SU-DHL-6 (cell line): ENCODE results near the gene FBXL13.

Experiments
- H2AFZ ChIP-seq: fragments of 200-600 bp; sonication (generic); 2 replicates; pipeline ENCODE4 v1.6.1; 2014; ENCODE audit warnings: low read depth, mild to moderate bottlenecking, moderate library complexity, mixed read lengths, antibody characterized with exemption, low read length; ENCODE audit not compliant: severe bottlenecking
- H3F3A ChIP-seq: fragments of 200-600 bp; shearing (Covaris generic); 2 replicates; pipeline ENCODE4 v1.6.0; 2016; ENCODE audit warnings: antibody characterized with exemption, mild to moderate bottlenecking; ENCODE audit not compliant: insufficient read depth
- H3K27ac ChIP-seq: fragments of 200-600 bp; sonication (generic); 2 replicates; pipeline ENCODE4 v1.5.1; 2016; ENCODE audit warnings: low read depth, mild to moderate bottlenecking, low read length, moderate library complexity, mixed read lengths
- H3K27me3 ChIP-seq: fragments of 200-600 bp; sonication (generic), shearing (Covaris generic); 2 replicates; pipeline ENCODE4 v1.6.0; 2014; ENCODE audit warnings: mild to moderate bottlenecking, low read length
- H3K36me3 ChIP-seq: fragments of 200-600 bp; sonication (generic); 2 replicates; pipeline ENCODE4 v1.6.1; 2014; ENCODE audit warnings: mild to moderate bottlenecking, low read length, mixed read lengths
- H3K4me2 ChIP-seq: fragments of 300-600, 200-600 bp; shearing (Covaris generic), sonication (generic); 2 replicates; pipeline ENCODE4 v1.6.0; 2014; ENCODE audit warnings: low read length, low read depth, mild to moderate bottlenecking; ENCODE audit not compliant: poor library complexity, severe bottlenecking
- H3K4me3 ChIP-seq: fragments of 200-600 bp; sonication (generic); 2 replicates; pipeline ENCODE4 v1.5.1; 2014; ENCODE audit warnings: antibody characterized with exemption, low read length, mild to moderate bottlenecking, mixed read lengths; ENCODE audit not compliant: insufficient read depth, poor library complexity, severe bottlenecking
- H3K79me2 ChIP-seq: fragments of 200-600 bp; sonication (generic); 2 replicates; pipeline ENCODE4 v1.6.1; 2014; ENCODE audit warnings: mild to moderate bottlenecking, low read length, moderate library complexity; ENCODE audit not compliant: insufficient read depth
- H3K9ac ChIP-seq: fragments of 200-600 bp; sonication (generic); 2 replicates; pipeline ENCODE4 v1.7.0; 2014; ENCODE audit warnings: mild to moderate bottlenecking, low read length
- H3K9me2 ChIP-seq: fragments of 200-600 bp; sonication (generic); replicated peaks from 2 replicates; pipeline ENCODE4 v1.6.1; 2014; ENCODE audit warnings: low read length; ENCODE audit not compliant: insufficient read depth
- H3K9me3 ChIP-seq: fragments of 200-600 bp; sonication (generic); 2 replicates; pipeline ENCODE4 v1.6.1; 2014; ENCODE audit warnings: low read length, mixed read lengths; ENCODE audit not compliant: insufficient read depth
- H4K20me1 ChIP-seq: fragments of 200-600 bp; sonication (generic); 2 replicates; pipeline ENCODE4 v1.6.1; 2014; ENCODE audit warnings: low read depth, mild to moderate bottlenecking, antibody characterized with exemption, low read length, moderate library complexity, mixed read lengths
- CTCF ChIP-seq: fragments of 200-600 bp; sonication (generic); IDR thresholded peaks from one replicate; pipeline ENCODE4 v1.5.1; 2017; ENCODE audit warnings: antibody characterized with exemption, mild to moderate bottlenecking, low read length, moderate library complexity; ENCODE audit not compliant: insufficient read depth, poor library complexity, severe bottlenecking
- EZH2phosphoT487 ChIP-seq: fragments of 200-600 bp; sonication (generic), shearing (Covaris generic); conservative IDR thresholded peaks from 2 replicates; pipeline ENCODE4 v1.6.1; 2018; ENCODE audit warnings: mild to moderate bottlenecking, antibody characterized with exemption, low read length, moderate library complexity, mixed read lengths

The FBXL13 gene

GRCh38 chr7:102874966-102875365 lies 199.6 kb downstream of the FBXL13 start:
- H3K4me2 ChIP-seq, result no peak overlapping the region
- H3K9me2 ChIP-seq, result no peaks in the 10 kb centered on the region

GRCh38 chr7:102874166-102874829 lies 200.3 kb downstream of the FBXL13 start:
- no peak overlapping the region for H3K4me3 ChIP-seq
- H3K9me3 ChIP-seq, result no peaks in the 10 kb centered on the region
- no peak overlapping the region for H3K27ac ChIP-seq
- no peak overlapping the region for H2AFZ ChIP-seq
- H3K9ac ChIP-seq, result no peak overlapping the region
- TF ChIP-seq CTCF (no peak), EZH2phosphoT487 (no peak)
- H4K20me1 ChIP-seq, result no peaks in the 10 kb centered on the region
- no peaks in the 10 kb centered on the region for H3K79me2 ChIP-seq
- no peaks in the 10 kb centered on the region for H3K9me2 ChIP-seq
- no peak overlapping the region for H3K4me2 ChIP-seq
- no peaks in the 10 kb centered on the region for H3K27me3 ChIP-seq
- no peaks in the 10 kb centered on the region for H3K36me3 ChIP-seq
- no peaks in the 10 kb centered on the region for H3F3A ChIP-seq

More at GRCh38 chr7:102874966-102875365, 199.6 kb downstream of the FBXL13 start:
- no peaks in the 10 kb centered on the region for H3K79me2 ChIP-seq
- no peak overlapping the region for H2AFZ ChIP-seq
- H3K4me3 ChIP-seq, result no peak overlapping the region
- H3F3A ChIP-seq, result no peaks in the 10 kb centered on the region
- no peak overlapping the region for H3K9ac ChIP-seq
- no peaks in the 10 kb centered on the region for H4K20me1 ChIP-seq
- H3K27me3 ChIP-seq, result no peaks in the 10 kb centered on the region
- TF ChIP-seq EZH2phosphoT487, result no peak
- no peak for TF ChIP-seq CTCF
- no peak overlapping the region for H3K27ac ChIP-seq
- H3K9me3 ChIP-seq, result no peaks in the 10 kb centered on the region
- H3K36me3 ChIP-seq, result no peaks in the 10 kb centered on the region

- H3K9me2 ChIP-seq, result no peaks in the 10 kb centered on the region
- no peaks in the 10 kb centered on the region for H3F3A ChIP-seq
- no peak overlapping the region for H3K27ac ChIP-seq
These were observed 201.0 kb downstream of the FBXL13 start for GRCh38 chr7:102873470-102874165.

More at GRCh38 chr7:102873470-102874165, 201.0 kb downstream of the FBXL13 start:
- Histone ChIP-seq H3K4me2 (no peak overlapping the region), H3K79me2 (no peaks in the 10 kb centered on the region), H3K9me3 (no peaks in the 10 kb centered on the region), H4K20me1 (no peaks in the 10 kb centered on the region), H2AFZ (no peak overlapping the region), H3K27me3 (no peaks in the 10 kb centered on the region), H3K36me3 (no peaks in the 10 kb centered on the region), H3K9ac (no peak overlapping the region), H3K4me3 (no peak overlapping the region)
- TF ChIP-seq EZH2phosphoT487, result no peak
- TF ChIP-seq CTCF, result no peak
